Activated CD8-positive, alpha-beta memory T cell treated with anti-CD3 and anti-CD28 coated beads for 36 hours (primary cell): Measurements from ENCODE around the gene TCL1A. TPM values are rescaled to one million over a fixed set of nuclear protein-coding genes. Genes with fewer than 3 reads are reported as not detected.
"Not testable (repeated sequence)": the region's sequence is repeated elsewhere in the genome, so short reads cannot be mapped to it uniquely, and the experiment has no call there.

Experiments used
- CTCF ChIA-PET: fragments of 350-600 bp; sonication (Branson Sonifier 250); formaldehyde crosslinking; loops from one replicate; lab custom pipeline; 2021; ENCODE audit warnings: antibody characterized with exemption; lab: Charles Lee
- POLR2A ChIA-PET: fragments of 350-600 bp; sonication (Branson Sonifier 250); formaldehyde crosslinking; loops from one replicate; lab custom pipeline; 2021; ENCODE audit warnings: antibody characterized with exemption; lab: Charles Lee
- total RNA-seq, 2 experiments: library from RNA; stranded (reverse); gene quantifications; one replicate each; pipeline ENCODE4 v1.2.3, GENCODE V29; 2021

The TCL1A gene
- total RNA-seq, 2 experiments from 2014 or later = not detected

DNA sequence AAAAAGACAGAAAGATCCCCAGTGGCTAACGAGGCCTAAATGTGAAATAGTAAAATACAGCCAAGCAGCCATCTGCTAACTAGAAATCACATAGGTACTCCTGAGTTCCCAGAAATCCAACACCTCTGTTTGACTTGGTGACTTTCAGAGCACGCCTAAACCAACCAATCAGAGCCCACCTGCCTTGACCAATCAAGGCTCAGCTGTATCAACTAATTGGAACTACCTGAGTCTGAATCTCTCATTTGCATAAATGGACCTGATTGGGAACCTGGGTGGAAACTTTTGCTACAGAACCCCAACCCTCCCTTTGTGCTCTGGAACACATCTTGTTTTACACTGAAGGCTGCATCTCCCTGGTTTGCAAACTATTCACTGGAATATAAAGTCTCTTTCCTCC is 32.8 kb downstream of the TCL1A start:
- POLR2A ChIA-PET = no interaction called here
- CTCF ChIA-PET = no interaction called here

DNA sequence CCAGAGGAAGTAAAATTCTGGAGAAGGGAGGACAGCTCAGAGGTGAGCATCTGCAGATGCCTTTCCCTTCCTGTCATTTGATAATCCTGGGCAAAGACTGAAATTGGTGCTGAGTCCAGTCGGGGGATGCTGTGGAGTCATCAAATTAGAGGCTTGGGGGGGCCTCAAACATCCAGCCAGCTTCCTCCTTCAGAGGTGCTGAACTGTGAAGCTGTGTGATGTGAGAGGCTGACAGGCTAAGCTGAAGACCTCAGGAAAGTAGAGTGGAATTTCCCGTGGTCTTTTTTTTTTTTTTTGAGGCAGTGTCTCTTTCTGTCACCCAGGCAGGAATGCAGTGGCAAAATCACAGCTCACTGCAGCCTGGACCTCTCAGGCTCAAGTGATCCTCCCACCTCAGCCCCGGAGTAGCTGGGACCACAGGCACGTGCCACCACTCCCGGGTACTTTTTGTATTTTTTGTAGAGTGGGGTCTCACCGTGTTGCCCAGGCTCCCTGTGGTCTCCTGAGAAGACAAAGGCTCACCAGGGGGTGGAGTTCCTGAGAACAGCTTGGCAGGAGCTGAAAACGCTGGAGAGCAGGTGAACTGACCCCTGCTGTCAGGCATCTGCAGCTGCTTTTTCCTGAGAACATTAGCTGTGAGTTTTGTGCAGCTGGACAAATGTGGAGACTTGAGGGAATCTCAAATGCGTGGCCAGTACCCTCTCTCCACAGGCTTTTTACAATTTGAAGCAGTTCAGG is 33.8 kb downstream of the TCL1A start:
- CTCF ChIA-PET = interaction anchor here (0.7 kb wide), 1 partner anchor 73 kb away, joined by 3 read pairs; no protein-coding TSS in a partner anchor
- POLR2A ChIA-PET = no interaction called here

DNA sequence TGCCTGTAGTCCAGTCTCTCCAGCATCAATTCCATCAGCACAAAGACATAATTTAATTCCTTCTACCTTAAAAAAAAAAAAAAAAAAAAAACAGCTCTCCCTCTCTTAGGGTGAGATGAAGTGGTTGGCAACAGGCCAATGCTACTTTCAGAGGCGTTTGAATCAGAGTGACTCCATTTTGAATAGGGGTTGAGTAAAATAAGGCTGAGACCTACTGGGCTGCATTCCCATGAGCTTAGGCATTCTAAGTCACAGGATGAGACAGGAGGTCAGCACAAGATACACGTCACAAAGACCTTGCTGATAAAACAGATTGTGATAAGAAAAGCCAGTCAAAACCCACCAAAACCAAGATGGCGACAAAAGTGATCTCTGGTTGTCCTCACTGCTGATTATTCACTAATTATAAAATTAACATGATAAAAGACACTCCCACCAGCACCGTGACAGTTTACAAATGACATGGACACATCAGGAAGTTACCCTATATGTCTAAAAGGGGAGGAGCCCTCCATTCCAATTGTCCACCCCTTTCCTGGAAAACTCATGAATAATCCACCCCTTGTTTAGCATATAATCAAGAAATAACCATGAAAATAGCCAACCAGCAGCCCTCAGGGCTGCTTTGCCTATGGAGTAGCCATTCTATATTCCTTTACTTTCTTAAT is 34.6 kb downstream of the TCL1A start:
- ChIA-PET CTCF (interaction anchor here (0.7 kb wide), 1 partner anchor 72 kb away, joined by 3 read pairs; no protein-coding TSS in a partner anchor), POLR2A (no interaction called here)

DNA sequence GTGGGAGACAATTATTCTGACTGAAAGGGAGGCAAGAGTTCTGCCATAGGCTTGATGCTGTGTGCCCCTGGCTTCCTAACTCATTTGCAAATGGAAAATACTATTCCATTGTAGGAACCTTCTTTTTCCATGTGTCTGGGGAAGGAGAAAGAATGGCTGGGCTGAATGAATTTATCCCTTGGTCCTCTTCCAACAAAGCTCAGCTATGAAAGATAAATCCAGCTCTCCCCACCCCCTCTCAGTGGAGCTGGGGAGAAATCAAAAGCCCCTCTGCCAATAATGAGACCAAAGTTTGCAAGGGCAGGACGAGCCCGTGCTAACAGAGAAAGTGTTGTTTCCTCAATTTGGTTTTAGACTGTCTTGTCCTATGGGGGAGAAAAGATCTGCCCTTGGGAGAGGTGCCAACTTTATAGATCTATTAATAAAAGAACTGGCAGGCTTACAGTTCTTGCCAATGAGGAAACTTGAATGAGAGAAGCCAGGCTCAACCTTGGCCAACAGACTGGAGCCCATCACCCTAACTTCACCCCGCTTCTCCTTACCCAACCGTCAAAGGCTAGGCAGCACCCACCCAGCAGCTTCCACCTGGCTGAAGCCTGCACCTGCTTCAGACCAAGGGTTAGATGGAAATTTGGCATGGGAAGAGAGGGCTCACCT is 36.6 kb downstream of the TCL1A start:
- ChIA-PET POLR2A (no interaction called here), CTCF (no interaction called here)

DNA sequence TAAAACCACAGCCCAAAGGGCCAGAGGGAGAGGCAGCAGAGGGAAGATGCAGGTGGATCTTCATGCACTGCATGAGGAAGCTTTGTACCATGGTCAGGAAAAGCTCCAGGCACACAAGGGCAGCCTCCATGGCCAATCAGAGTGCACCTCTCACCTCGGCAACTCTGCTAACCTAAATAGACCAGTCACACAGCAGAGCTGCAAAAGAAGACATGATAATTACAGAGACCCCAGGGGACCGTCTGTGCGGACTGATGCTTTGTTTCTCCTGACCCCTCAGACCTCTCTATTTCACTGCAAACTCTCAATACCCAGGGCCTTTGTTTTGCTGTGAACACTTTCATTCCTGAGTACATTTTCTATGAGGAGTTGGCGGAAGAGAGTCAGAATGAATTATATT is 38.4 kb downstream of the TCL1A start:
- ChIA-PET POLR2A (no interaction called here), CTCF (interaction anchor here (1.2 kb wide), 1 partner anchor 201 kb away, joined by 3 read pairs; the partner anchor contains the start of gene TUNAR)

DNA sequence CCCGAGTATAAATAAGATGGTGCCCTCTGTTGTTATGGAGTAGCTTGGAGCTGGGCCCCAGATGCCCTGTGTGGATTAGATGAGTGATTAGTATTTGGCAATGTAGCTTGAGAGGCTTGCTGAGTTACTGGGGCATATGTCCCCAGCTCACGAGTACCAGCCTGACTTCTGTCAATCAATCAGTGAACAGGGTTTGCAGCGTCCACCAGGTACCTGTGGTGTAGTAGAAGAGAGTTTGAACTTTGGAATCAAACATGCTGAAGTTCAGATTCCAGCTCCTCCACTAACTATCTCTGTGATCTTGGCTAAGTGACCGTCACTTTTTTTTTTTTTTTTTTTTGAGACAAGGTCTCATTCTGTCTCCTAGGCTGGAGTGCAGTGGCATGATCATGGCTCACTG is 39.3 kb downstream of the TCL1A start:
- POLR2A ChIA-PET = no interaction called here
- CTCF ChIA-PET = interaction anchor here (1.2 kb wide), 1 partner anchor 202 kb away, joined by 3 read pairs; the partner anchor contains the start of gene TUNAR

DNA sequence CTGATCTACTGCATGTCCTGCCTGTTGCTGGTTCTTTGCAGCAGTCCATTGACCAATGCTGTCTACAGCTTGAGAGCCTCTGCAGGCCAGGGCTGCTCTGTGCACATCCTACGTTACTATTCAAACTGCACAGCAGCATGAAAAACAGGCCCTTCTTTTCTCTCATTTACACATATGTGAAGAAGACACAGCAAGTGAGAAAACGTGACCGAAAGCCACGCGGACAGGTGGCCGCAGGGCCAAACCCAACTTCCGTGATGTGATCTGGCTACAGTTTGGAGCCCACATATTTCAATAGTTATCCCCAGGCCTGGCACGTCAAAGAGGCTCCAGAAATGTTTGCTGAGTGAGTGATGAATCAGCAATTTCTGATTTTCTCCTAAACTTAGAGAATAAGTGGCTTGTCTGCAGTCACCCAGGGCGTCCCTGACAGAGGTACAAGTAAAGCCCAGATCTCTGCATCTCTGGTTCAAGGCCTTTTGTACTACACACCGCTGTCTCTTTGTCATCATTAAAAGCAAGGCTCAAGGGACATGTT is 45.6 kb downstream of the TCL1A start:
- ChIA-PET POLR2A (no interaction called here), CTCF (no interaction called here)

DNA sequence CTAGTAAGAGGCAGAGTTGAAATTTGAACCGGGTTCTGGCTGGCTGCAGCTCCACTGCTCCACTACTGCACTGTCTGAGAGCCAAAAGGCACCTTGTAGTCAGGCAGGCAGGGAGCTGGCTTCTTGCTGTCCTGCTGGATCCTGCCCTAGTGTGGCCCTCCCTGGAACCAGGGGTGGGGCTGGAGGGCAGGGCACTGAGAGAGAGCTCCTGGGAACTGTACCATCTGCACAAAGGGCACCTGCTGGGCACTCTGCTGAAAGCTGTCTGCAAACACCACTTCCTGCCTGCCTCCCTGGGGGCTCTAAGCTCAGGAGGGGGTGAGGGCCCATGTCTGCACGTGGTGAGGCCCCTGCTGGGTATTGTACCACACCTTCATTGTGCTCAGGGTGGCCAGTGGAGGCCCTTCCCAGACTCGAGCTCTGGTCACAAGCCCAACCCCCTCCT is 46.7 kb downstream of the TCL1A start:
- ChIA-PET CTCF (no interaction called here), POLR2A (no interaction called here)

DNA sequence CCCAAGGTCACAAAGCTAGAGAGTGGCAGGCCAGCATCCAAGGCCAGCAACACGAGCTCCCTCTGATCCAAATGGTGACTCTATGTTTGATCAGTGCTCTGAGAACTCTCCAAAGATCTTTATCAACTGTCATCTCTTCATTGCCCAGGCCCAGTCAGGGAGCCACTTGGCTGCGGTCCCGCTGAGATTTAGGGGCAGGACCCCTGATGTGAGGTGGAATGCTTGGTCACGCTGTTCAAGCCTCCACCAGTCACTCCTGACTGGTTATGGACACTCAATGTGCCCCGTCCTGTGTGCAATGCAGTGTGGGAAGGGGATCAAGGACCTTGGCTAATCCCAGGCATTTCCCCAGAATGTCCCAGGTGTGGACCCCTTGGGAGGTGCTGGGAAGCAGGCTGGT is 47.5 kb downstream of the TCL1A start:
- ChIA-PET POLR2A (no interaction called here), CTCF (no interaction called here)

DNA sequence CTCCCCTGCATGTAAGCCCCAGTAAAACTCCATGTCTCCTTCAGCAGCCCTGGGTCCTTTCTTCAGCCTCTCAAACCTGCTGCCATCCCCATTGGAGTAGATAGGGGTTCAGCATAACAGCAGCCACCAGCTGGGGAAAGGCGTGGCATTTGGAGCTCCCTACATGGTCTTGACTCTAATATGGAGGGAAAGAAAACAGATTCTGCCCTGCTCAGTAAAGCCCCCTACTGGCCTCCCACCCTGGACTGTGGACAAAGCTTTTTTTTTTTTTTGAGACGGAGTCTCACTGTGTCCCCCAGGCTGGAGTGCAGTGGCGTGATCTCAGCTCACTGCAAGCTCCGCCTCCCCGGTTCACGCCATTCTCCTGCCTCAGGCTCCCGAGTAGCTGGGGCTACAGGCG is 48.4 kb downstream of the TCL1A start:
- POLR2A ChIA-PET, CTCF ChIA-PET: not testable (repeated sequence)

DNA sequence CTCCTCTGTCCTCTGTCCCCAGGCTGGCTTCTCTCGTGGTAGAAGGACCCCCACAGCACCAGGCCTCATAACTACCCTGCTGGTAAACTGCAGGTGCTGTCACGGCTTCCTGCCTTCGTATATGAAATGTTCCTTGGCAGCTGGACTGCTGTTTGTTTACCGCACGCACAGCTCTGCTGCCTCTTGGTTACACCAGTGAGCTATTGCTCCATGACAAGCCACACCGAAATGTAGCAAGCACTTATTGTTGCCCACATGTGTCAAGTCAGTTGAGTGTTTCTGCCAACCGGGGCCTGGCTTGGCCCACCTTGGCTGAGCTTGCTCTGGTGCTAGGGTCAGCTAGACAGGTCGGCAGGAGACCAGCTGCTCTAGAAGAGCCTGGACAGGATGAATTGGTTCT is 49.4 kb downstream of the TCL1A start:
- ChIA-PET CTCF (no interaction called here), POLR2A (no interaction called here)

DNA sequence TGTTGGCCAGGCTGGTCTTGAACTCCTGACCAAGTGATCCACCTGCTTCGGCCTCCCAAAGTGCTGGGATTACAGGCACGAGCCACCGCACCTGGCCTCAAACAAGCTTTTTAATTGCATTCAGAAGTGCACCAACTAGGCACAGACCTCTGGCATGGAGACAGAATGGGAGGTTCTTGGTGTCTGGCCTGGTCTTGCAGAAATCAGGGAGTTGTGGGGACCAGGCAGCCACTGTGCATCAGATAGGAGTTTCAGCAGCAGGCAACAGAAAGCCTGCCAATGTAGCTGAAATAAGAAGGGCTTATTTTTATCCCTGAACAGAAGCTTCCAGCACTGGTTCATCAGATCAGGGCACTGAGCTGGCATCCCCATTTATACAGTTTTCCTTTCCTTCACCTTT is 49.9 kb downstream of the TCL1A start:
- ChIA-PET CTCF (no interaction called here), POLR2A (no interaction called here)

DNA sequence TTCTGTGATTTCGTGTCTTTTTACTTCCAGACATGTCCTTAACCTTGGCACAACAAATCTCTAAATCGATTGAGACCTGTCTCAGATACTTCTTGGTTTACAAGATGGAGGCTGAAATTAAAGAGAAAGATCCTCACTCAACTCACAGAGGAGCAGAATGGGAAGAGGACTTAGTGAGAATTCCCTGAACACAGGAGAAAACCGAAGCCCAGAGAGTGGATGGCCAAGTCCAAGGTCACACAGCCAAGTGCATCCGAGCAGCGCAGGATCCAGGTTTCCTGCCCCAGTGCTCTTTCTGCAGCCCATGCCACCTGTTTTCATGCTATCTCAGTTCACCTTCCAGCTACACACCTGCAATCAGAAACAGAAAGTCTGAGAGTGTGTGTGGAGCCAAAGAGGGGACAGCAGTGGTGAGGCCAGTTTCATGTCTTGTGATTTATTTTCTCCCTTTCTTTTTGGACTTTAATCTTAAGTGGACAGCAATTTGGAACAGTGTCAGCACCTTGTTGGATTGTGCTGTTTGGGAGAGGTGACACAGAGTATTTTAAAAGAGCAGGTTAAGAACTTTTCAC is 50.6 kb downstream of the TCL1A start:
- ChIA-PET POLR2A (no interaction called here), CTCF (no interaction called here)

DNA sequence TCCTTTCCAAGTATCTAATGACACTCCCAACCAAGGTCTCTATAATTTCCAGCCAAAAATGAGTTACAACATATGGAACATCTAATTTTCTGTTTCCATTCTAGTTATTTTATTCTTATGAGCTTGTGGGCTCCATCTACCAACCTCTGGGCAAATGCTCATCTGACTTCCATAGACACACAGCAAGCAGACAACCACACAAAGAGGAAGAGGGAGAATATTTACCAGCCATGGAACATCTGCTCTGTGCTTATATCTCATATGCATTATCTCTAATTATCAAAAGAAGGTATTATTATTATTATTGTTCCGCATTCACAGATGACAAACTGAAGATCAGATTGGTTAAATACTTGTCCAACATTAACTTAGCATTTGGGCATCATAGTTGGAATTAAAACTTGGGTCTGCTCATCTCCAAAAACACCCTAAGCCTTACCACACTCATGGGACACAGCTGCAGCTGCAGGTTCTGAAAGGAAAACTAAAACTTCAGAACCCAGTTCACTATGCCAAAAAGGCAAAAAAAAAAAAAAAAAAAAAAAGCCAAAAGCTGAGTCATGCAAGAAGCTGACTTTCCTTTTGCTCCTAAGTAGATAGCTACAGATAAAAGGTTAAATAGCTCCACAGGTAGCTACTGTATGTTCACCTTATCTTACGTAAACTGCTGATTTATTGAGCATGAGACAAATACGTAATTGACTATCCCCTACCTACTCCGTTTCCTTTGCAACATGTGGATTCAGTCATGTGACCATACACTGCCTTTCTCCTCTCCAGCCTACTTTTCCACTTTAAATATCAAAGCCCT is 51.3 kb downstream of the TCL1A start:
- CTCF ChIA-PET = no interaction called here
- POLR2A ChIA-PET = no interaction called here

DNA sequence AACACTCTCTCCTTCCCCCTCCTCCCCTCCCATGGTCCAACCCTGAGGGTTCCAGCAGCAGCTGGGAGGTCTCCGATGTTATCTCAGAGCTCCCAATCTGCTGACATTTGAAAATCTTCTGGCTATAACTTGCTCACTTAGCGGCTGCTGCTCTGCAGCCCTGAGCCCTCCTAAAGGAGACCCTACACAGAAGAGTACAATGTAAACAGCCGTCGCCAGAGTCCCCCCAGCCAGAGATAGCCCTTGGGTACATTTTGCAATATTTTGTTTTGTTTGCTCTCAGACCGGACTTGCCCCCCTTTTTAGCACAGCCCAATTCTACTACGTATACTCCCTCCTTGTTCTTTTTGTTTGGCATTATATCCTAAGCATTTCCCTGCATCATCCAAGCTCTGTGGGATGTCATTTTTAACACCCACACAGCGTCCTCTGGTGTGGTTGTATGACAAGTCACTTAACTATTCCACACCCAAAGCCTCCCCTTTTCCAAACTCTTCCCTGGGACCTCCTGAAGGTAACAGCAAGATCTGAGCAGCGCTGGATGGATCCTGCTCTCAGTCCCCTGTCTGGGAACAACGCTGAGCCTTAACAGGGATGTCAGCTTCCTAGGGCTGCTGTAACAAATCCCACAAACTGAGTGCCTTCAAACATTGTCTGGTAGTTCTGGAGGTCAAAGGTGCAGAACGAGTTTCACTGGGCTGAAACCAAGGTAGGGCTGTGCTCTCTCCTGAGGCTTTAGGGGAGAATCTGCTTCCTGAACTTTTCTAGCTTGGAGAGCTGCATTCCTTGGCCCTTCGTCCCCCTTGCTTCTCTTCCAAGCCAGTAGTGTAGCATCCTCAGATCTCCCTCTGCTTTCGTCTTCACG is 53.0 kb downstream of the TCL1A start:
- ChIA-PET CTCF (no interaction called here), POLR2A (no interaction called here)

DNA sequence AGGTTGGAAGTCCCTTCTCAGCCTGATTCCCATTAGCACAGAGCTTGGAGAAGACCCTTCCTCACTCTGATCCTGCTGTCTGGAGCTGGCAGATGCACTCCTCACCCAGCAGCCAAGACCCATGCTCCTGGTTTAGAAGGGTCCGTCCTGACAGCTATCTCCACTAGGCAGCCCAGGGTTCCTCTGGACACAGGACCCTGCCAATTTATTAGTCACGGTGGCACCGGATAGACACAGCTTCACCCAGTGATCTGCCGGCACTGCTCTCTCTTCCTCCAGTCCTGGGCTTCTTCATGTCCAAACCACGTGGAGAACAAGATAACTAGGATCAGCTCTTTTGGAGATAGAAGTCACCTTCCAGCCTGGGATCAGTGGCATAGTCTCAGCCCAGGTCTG is 53.9 kb downstream of the TCL1A start:
- CTCF ChIA-PET = no interaction called here
- POLR2A ChIA-PET = no interaction called here
